Measurements from ENCODE around the gene LHX3.
"Not testable (repeated sequence)": the region's sequence is repeated elsewhere in the genome, so short reads cannot be mapped to it uniquely, and the experiment has no call there.

Gene LHX3

DNA sequence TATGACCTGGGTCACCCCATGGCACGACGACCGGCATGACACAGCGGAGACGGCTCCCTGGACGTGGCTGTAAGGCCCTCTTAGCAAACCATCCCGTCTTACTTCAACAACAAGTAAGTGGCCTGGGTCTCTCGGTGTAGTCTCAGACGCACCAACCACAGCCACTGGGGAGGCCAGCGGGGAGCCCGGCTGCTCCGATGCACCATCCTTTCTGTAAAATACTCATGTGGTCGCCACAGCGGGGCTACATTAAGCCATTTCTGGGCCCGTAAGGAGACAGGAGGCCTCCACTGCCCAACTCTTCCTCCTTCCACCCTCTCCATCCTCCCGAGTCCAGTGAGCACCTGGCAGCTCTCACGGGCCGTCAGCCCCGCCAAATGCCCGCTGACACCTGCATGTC is 36.0 kb upstream of the LHX3 start:
- no peak for DNase-seq

DNA sequence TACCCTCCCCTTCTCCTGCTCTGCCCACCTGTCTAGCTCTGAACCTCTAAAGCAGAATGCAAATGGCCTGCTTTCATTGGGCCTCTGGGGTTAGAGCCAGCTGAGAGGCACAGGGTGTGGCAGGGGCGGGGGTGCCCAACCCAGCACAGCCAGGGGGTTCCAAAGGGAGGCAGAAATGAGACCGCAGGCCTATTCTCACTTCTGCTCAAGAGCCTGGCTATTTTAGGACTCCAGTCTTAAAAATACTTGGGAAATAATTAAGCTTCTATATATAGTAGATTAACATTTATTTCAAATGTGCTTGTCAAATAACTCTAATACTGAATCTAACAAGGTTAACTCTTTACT is 35.0 kb upstream of the LHX3 start:
- no peak for DNase-seq

DNA sequence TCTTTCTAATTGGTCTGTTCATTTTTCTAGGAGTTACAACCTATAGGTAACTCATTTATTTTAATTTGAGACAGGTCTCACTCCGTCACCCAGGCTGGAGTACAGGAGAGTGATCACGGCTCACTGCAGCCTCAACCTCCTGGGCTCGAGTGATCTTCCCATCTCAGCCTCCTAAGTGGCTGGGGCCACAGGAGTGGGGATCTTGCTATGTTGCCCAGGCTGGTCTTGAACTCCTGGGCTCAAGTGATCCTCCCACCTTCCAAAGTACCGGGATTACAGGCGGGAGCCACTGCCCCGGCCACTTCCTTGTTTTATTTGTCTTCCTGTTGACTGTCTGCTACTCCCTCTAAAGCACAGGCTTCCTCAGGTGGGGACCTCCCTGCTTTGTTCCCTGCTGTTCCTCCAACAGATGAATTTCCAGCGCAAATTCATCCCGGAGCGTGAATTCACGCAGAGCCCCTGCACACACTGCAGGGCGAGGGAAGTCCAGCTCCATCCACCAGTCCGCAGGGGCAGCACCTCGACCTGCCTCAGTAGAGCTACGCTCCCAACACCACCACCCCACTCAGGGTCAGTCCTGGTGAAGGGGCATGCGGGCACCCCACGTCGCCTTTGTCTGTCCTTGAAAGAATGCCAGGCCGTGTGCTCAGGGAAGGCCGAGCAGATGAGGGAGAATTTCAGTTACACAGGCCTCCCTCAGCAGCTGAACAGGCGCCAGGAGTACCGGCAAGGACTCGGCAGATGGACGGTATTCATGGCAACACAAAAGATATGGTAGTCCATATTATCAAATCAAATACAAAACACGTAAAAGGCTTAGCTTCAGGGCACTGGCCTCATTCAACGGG is 34.4 kb upstream of the LHX3 start:
- no peak for DNase-seq

DNA sequence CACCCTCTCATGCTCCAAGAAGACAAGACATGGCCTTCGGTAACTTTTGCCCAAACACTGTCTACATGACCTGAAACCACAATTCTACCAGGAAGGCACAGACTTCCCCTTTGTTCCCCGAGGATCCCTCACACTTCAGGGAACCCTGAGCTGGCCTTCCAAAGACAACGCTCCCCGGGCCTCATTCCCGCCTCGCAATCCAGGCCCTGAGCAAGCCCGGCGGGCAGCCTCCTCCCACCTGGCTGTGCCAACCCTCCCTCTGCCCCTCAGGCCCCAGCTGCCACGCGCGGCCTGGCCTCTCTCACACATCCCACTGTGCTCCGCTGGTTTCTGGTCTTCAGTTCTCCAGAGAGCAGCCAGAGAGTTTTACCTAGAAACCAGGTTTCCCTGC is 33.4 kb upstream of the LHX3 start:
- DNase-seq, result no peak

DNA sequence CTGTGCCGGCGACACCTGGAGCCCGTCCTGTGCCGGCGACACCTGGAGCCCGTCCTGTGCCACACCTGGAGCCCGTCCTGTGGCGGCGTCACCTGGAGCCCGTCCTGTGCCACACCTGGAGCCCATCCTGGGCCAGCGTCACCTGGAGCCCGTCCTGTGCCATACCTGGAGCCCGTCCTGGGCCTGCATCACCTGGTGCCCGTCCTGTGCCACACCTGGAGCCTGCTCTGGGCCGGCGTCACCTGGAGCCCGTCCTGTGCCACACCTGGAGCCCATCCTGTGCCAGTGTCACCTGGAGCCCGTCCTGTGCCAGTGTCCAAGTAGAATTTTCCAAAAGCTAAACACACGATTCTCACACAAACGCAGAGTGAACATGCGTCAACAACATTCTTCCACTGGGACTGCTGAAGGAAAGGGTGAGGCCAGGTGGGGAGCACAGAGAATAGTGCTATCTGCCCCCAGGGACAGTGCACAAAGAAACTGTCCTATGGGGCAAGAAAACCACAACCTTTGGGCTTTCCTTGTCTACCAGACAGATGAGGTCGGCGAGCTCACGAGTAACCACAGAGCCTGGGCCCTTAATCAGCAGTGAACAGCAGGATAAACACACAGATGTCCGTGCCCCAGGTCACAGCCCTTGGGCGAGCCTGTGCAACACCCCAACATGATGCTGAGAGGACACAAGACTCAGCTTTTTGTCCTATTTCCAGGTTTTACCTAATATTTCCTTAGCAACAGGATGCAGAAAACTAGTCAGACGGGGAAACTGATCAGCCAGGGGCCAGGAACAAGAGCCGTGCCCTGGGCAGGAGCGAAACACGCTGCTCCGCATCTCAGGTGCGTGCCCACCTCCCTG is 32.8 kb upstream of the LHX3 start:
- no peak for DNase-seq

DNA sequence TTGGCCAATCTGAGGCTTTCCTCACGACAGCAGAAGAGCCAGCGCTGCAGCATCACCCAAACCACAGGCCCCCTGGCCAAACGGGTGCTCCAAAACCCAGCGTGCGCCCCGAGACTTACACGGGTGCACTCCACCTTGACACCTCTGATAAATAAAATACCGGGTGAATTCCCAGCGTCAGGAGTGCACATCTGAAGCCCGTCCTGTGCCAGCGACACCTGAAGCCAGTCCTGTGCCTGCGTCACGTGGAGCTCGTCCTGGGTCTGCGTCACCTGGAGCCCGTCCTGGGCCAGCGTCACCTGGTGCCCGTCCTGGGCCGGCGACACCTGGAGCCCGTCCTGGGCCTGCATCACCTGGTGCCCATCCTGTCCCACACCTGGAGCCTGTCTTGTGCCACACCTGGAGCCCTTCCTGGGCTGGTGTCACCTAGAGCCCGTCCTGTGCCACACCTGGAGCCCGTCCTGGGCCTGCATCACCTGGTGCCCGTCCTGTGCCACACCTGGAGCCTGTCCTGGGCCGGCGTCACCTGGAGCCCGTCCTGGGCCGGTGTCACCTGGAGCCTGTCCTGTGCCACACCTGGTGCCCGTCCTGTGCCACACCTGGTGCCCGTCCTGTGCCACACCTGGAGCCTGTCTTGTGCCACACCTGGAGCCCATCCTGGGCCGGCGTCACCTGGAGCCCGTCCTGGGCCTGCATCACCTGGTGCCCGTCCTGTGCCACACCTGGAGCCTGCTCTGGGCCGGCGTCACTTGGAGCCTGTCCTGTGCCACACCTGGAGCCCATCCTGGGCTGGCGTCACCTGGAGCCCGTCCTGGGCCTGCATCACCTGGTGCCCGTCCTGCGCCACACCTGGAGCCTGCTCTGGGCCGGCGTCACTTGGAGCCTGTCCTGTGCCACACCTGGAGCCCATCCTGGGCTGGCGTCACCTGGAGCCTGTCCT is 31.8 kb upstream of the LHX3 start:
- DNase-seq, result not testable (repeated sequence)

DNA sequence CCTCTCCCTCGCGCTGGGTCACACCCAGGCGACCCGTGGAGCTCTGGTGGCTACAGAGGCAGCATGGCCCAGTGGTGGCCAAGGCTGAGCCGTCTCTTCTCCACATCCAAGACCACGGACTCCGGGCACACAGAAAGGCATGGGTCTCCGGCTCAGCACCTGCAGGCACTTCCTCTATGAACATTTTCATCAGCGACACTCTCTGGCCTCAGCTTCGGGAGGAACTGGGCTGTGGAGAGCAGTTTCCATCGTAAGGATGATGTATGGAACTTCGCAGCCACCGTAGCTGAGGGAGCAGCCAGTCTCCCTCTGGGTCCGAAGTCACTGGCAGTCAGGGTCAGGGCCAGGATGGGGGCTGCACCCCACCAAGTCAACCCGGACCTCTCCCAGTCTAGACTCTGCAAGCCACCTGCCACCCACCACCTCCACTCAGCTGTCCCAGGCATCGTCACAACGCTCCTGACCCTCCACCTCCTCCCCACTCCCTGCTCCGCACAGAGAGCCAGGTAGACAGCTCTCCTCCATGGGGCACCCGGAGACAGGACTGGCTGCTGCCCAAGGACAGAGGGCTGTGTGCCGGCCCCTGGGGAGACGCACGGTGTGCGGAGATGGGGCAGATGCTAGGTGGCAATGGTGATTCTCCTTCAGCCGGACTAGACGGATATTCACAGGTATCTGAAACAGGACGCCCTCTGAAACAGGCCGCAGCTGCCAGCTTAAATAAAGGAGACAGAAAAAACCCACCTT is 31.0 kb upstream of the LHX3 start:
- no peak for DNase-seq

DNA sequence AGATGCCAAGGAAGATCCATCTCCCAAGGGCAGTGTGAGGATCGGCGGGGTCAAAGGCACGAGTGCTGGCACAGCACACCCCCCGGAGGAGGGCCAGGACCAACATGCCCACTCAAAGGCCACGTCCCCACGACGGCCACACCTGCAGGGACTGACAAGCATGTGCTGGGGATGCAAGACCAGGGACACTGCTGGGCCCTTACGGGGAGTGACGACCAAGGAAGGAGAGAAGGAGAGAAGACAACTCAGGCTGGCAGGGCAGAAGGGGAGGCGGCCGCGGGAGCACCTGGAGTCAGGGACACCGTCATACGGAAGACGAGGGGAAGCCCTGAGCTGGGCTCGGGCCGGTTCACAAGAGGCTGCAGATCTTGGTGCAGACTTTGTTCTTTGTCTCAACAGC is 30.2 kb upstream of the LHX3 start:
- no peak for DNase-seq

DNA sequence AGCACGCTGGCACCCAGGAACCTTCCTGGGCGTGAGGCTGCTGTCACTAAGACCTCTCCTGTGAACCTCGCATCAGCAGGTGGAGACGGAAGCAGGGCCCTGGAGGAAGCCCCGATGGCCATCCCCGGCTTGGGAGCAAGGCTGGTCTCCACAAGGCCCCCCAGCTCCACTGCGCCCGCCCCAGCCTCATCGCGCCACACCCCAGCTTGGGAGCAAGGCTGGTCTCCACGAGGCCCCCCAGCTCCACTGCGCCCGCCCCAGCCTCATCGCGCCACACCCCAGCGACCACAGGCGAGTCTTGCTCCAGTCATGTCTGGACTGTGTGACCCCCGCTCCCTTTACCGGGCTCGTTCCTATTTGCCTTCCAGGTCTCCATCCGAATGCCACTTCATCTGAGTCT is 29.7 kb upstream of the LHX3 start:
- DNase-seq, result peak in 1 of 4 experiments; percentile 14

DNA sequence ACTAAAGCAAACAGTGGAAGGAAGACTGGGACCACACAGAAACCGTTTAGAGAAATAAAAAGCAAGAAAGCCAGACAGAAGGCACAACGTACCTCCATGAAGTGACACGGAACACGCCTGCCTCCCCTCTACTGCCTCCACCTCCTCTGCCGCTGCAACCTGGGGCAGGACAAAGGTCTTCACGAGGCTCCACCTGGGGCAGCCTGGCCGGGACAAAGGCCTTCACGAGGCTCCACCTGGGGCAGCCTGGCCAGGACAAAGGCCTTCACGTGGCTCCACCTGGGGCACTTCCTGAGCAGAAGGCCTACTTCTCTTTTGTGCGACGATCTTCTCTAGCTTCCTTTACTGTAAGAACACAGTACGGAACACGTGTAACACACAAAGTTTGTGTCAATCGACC is 28.9 kb upstream of the LHX3 start:
- no peak for DNase-seq

DNA sequence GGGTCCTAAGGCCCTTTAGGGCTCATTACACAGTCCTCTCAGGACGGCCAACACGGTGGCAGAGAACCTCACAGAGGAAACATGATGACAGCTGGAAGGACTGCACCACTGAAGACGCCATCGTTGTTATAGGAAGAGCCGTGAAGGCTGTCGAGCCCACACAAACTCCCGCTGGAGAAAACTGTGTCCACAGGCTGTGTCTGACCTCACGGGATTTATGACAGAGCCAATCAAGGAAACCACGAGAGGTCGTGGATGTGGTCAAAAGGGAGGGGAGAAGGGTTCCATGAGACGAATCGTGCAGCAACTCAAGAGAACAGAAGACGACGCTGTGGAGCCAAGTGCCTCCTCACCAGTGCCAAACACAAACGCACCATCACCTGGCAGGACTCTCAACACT is 28.5 kb upstream of the LHX3 start:
- no peak for DNase-seq

DNA sequence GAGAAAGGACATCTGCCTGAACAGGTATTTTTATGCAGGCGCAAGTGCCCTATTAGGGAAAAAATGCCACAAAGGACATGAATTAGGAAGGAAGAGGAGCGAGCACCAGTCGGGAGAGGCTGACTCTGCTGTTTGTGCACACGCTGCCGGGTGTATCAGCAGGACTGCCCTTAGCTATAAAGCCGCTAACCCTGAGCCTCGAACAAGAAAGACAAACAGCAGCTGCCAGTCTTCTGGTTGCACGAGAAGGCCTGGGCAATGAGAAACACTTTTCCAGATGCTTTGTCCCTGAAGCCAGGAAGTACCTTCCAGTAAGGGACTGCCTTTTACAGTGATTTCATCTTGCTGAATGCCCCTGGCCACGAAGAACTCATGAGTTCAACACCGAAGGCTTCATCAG is 28.0 kb upstream of the LHX3 start:
- DNase-seq, result no peak

DNA sequence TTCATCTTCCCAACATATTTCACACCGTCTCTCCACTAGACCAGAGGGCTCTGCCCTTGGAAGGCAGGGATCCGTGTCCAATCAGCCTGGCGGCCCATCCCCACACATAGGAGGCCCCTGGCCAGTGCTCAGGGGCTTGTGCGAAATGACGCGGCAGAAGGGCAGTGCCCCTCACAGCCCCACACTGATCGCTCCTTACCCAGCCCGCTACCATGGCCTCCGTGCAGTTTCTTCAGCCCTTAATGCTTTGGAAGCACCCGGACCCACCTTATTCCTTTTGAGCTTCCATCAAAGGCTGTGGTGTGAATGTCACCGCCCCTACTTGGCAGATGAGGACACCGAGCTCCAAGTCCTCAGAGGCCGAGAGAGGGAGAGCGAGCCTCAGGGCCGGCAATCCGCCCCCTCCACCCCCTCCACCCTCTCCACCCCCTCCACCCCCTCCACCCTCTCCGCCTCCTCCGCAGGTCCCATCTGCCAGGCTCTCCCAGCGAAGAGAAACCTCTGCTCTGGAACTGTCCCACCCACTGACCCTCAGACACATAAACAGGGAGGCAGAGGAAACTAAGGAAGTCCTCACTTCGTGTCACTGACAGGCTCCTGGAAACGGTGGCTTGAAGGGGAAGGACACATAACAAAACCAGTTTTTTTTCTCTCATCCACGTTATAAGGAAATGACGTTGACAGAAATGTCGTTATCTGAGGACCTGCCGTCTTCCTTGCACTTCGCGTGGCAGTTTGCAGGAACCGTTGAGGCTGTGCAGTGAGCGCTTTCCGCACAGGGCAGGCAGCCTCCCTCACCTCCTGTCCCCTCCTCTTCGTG is 26.8 kb upstream of the LHX3 start:
- no peak for DNase-seq

DNA sequence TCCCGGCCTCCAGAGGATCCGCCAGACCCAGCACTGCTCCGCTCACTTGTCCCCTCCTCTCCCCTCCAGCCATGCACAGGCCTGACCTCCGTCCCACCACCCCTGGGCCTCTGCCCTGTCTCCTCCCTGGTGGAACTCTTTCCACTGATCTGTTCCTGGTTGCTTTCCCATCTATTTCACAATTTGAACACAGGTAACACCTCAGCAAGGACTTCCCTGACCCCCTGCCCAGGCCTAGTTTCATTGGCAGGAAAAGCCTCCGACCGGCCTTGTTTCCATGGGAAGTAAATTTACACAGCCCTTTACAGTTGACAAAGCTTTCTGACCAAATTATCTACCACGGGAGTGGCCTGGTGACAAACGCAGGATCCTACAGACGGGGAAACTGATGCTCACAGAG is 25.8 kb upstream of the LHX3 start:
- DNase-seq, result no peak

DNA sequence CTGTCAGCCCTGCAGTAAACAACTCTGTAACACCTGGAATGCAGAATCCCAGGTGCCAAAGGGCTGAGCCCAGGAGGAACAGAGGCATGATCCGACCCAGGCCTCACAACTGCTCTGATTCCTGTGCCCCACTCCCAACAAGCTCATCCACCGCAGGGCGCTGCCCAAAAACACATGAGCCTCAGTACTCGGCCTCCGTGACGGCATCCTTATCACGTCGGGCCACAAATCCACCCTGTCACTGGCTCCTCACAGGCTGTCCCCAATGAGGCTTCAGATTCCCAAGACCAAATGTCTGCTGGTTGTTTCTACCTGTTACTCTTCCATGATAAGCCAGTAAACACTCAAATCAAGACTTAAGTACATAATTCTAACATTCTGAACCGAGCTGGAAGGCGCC is 25.4 kb upstream of the LHX3 start:
- no peak for DNase-seq

DNA sequence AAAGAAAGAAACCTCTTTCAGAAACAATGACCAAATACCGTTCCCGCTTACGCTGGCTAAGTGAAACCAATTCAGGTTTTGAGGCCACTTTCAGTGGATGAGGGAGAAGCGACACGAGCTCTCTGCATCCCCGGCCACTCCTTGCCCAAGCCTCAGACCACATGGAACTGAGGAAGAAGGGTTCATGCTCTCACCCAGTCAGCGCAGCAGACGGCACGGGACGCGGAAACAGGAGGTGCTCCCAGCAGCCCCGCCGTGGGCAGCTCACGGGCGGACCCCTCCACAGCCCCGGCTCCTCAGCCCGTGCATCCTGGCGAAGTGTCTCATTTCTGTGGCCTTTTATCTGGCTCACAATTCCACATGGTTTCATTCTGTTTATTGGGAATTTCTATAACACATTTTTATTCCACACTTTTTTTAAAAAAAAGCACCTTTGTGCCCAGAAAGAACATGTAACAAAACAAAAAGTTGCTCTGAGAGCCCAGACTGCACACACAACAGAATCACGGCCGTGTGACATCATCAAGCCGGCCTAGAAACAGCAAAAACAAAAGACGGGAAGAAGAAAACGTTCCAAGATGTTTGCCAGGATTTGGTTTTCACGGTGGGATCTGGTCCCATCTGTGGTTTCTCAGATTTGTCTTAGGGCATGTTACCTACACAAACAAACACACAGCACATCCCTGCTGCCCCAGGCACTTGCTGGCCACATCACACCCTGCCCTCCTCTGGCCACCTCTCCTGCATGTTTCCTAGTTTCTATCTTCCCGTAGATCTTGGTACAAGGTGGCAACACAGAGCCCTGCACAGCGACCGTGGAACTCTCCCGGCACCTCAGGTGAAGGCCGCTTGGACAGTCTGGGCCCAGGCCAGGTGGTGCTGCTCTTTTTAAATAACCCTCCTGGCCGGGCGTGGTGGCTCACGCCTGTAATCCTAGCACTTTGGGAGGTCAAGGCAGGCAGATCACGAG is 24.5 kb upstream of the LHX3 start:
- DNase-seq, result no peak

DNA sequence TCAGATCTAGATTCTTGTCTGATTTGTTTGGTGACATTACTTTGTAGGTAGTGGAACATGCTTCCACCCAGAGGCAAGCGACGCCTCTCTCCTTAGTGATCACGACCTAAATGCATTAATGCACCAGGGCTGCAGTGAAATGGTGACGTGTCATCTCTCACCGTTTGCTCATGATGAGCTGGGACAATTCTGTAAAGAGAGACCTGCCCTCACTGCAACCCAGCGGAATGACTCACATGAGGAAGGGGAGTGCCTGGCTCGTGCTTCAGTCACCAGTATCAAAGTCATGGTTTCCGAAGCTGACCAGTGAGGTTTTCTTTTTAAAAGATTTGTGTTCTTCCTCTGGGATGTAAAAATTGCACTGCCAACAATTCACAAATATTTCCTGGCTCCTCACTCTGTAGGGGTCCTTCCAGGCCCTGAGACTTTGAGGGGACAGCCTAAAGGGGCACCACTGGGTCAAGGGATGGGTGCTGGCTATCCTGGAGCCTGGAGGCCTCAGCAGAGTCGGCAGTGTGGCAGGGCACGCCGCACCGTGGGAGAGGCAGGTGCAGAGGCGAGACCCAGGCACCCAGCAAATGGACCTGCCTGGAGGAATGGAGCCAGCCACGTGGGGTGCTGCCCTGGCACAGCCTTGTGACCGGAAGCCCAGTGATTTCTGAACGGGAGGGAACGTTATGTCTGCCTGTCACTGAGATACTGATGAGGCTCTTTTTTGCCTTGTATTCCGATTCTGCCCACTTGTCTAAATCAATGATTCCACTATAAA is 23.4 kb upstream of the LHX3 start:
- DNase-seq, result no peak

DNA sequence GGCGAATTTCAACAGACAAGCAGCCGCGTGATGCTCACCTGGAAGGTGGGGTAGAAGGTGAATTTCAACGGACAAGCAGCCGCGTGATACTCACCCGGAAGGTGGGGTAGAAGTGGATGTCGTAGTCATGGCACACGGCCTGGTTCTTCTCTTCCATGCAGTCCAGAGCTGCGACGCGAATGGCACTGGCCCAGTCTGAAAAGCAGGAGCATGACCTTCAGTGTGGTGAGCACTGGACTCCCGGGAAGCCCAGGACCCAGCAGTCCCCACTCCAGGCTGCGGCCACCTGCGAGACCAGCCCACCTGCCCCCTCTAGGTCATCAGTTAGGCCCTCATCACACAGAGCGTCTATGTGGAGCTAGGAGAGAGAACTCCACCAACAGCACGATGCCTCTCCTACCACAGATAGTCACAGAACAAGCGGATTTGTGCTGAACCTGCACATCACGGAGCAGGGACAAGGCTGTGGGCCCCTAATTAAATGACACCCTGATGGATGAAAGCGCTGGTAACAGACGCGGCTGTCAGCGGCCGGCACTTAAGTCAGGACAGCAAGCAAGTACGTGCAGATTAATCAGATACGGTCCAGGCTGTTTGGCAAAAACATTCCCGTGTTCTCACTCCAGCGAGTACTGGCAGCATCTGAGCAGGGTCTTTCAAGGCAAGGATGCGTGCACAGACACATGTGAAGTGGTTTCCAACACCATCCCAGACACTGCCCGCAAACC is 21.9 kb upstream of the LHX3 start:
- DNase-seq, result no peak
